Gastrocnemius medialis (tissue), 4 donors: ENCODE results near the gene SGCD. TPM values are rescaled to one million over a fixed set of nuclear protein-coding genes. Genes with fewer than 3 reads are reported as not detected.
A peak's percentile ranks its signal among the peaks of the same experiment; 100 is the strongest.

Experiments
- ATAC-seq, 2 donors: fragments of 150-250 bp; one replicate each; pipeline ENCODE4 v1.9.1; 2016
- DNase-seq, 2 donors: peaks; one replicate each; pipeline ENCODE4 v3.0.0-alpha.2; 2019
- H3K27ac ChIP-seq, 4 donors: fragments of 200-600 bp; sonication (generic); 1 replicate in 1 of 4; 2 replicates in 3 of 4; pipeline ENCODE4 v1.5.1; 2016 to 2018; ENCODE audit warnings: mild to moderate bottlenecking in 2 of 4, moderate library complexity in 1 of 4
- H3K27me3 ChIP-seq, 3 donors: fragments of 200-600 bp; sonication (generic) in 2 of 3; 1 replicate in 1 of 3; 2 replicates in 2 of 3; pipeline versions ENCODE4 v1.5.1 to v1.6.0; 2016 to 2019; ENCODE audit warnings: mild to moderate bottlenecking in 1 of 3, moderate library complexity in 1 of 3
- H3K36me3 ChIP-seq, 2 donors: fragments of 200-600 bp; sonication (generic) in 1 of 2; one replicate each; pipeline ENCODE4 v1.5.1; 2017 to 2018
- H3K4me1 ChIP-seq, 2 donors: fragments of 200-600 bp; sonication (generic) in 1 of 2; one replicate each; pipeline ENCODE4 v1.5.1; 2016 to 2017; ENCODE audit warnings: mild to moderate bottlenecking in 2 of 2
- H3K4me3 ChIP-seq, 4 donors: fragments of 200-600 bp; sonication (generic) in 3 of 4; 1 replicate in 1 of 4; 2 replicates in 3 of 4; pipeline ENCODE4 v1.5.1; 2016 to 2019; ENCODE audit warnings: mild to moderate bottlenecking in 2 of 4
- H3K9me3 ChIP-seq, 3 donors: fragments of 200-600 bp; sonication (generic) in 2 of 3; 1 replicate in 1 of 3; 2 replicates in 2 of 3; pipeline ENCODE4 v1.5.1; 2016 to 2019
- POLR2A ChIP-seq, 2 donors: fragments of 450-650 bp; IDR thresholded peaks; one replicate each; pipeline ENCODE4 v1.6.1; 2017; ENCODE audit warnings: antibody characterized with exemption in 2 of 2, mild to moderate bottlenecking in 2 of 2, moderate library complexity in 2 of 2
- in situ Hi-C, 4 donors: fragments of 200-750 bp; cut with MboI; loops; one replicate each; pipeline versions ENCODE4 v1.15.0 to v1.8.0; 2017; ENCODE audit warnings: low sequenced_read_pairs in 4 of 4
- intact Hi-C: fragments of 100-400 bp; cut with DNase I; formaldehyde crosslinking; loops from one replicate; pipeline ENCODE4 v1.15.1; 2023; ENCODE audit warnings: low total_unique reads
- total RNA-seq, 4 donors: library from RNA; depleted of rRNA; stranded (reverse); fragments of >200 nt; gene quantifications; one replicate each; pipeline versions ENCODE4 v1.1.0 to v1.2.3, GENCODE V29; 2016
- TF ChIP-seq, protein P1 (sequence below), 5 experiments: fragments of 450-650 bp in 3 of 5; fragments of 200-600 bp in 2 of 5; sonication (generic) in 2 of 5; IDR thresholded peaks in 4 of 5; conservative IDR thresholded peaks in 1 of 5; 1 replicate in 4 of 5; 2 replicates in 1 of 5; pipeline ENCODE4 v1.5.1; 2016 to 2019; ENCODE audit warnings: antibody characterized with exemption in 5 of 5, mild to moderate bottlenecking in 3 of 5, moderate library complexity in 3 of 5

Gene SGCD
- total RNA-seq, 4 donors from 2014 or later = 8.2 to 53.5 (median 35.8) TPM

DNA sequence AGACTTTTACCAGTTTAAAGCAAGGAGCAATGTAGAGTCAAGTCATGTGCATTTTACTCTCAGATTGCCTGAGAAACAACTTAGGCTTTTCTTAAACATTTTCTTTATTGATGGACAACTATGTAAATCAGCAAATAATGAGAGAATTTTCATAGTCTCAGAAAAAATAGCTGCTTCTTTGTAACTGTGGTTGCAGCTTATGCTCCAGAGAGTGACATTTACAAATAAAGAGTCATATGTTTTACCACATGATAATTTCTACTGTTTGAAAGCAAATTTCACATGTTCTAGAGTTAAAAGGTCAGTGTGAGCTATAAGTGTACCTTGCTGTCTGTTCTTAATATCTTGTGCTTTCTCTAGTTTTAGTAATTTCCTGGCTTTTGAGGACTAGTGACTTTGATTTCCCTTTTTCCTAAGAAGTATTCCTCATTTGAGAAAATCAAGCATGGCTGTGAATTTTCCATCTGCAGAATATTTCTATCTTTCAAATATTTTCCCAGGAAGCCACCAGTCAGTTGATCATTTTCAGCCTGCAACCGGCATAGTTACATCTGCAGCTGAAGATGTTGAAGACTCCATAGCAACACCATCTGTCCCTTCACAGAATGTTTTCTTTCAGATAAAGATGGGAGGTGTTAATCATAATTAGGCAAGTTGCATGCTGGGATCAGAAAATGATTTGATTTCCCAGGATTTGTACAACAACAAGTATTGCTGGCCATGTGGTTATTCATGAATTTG is 229.9 kb downstream of the SGCD start:
- ATAC-seq (no peak), DNase-seq (no peak)
- intact Hi-C loops (no loop called here), in situ Hi-C loops (no loop called here)
- Histone ChIP-seq H3K4me3 (no peak overlapping the region), H3K36me3 (no peaks in the 10 kb centered on the region), H3K27me3 (no peaks in the 10 kb centered on the region), H3K9me3 (no peaks in the 10 kb centered on the region), H3K27ac (no peak overlapping the region), H3K4me1 (peaks cover 25 to 28% of the 10 kb centered on the region in 2 donors)
- TF ChIP-seq POLR2A (IDR thresholded peaks at IDR 0.05) = no peak
- TF ChIP-seq, protein P1, sequence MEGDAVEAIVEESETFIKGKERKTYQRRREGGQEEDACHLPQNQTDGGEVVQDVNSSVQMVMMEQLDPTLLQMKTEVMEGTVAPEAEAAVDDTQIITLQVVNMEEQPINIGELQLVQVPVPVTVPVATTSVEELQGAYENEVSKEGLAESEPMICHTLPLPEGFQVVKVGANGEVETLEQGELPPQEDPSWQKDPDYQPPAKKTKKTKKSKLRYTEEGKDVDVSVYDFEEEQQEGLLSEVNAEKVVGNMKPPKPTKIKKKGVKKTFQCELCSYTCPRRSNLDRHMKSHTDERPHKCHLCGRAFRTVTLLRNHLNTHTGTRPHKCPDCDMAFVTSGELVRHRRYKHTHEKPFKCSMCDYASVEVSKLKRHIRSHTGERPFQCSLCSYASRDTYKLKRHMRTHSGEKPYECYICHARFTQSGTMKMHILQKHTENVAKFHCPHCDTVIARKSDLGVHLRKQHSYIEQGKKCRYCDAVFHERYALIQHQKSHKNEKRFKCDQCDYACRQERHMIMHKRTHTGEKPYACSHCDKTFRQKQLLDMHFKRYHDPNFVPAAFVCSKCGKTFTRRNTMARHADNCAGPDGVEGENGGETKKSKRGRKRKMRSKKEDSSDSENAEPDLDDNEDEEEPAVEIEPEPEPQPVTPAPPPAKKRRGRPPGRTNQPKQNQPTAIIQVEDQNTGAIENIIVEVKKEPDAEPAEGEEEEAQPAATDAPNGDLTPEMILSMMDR (IDR thresholded peaks at IDR 0.05 in 4 of 5, conservative IDR thresholded peaks at IDR 0.05 in 1 of 5) = no peak

DNA sequence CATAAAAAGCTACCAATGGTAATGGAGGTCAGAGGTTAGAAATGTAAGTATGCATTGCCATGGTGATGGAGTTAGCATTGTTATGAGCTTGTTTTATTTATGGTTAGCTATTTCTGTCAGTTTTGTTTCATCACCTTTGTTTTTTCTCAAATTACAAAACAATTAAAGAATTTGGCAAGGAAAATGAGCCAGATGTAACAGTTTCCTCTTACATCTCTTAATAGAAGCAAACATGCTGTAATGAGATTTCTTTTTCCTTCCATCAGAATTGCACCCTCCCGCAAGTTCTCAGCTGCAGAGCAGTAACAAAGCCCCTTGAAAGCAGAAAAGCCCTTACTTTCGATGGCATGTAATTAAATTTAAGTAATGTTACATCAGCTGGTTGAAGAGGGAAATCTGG is 233.0 kb downstream of the SGCD start:
- Histone ChIP-seq H3K27me3 (no peaks in the 10 kb centered on the region), H3K4me3 (no peak overlapping the region), H3K9me3 (no peaks in the 10 kb centered on the region), H3K36me3 (no peaks in the 10 kb centered on the region), H3K27ac (peak overlapping the region in 1 of 4 donors; percentile 53), H3K4me1 (peaks cover 14 to 22% of the 10 kb centered on the region in 2 donors)
- in situ Hi-C loops (no loop called here), intact Hi-C loops (no loop called here)
- no peak for DNase-seq
- peak in 1 of 2 donors; percentile 62 for ATAC-seq
- TF ChIP-seq, protein P1 (IDR thresholded peaks at IDR 0.05 in 4 of 5, conservative IDR thresholded peaks at IDR 0.05 in 1 of 5) = no peak
- no peak for TF ChIP-seq POLR2A (IDR thresholded peaks at IDR 0.05)

DNA sequence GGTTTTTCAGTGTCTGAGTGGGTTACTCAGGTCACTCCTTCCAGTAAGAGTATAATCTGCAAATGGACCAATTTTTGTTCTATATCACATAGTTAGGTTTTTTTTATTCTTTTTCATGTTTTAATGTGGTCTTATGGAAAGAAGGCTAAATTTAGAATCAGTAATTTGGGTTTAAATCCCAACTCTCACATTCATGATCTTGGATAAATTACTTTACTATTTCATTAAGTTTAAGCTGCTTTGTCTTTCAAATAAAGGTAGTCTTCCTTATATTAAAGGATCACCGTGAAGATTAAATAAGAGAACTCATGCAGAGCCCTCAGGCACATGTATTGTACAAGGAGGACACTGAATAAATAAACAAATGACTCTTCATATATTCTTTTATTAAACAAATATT is 234.7 kb downstream of the SGCD start:
- H3K9me3 ChIP-seq = no peaks in the 10 kb centered on the region
- H3K36me3 ChIP-seq = no peaks in the 10 kb centered on the region
- no peak overlapping the region for H3K4me3 ChIP-seq
- in situ Hi-C loops = no loop called here
- ATAC-seq (no peak), DNase-seq (no peak)
- peaks cover 14 to 16% of the 10 kb centered on the region in 2 donors for H3K4me1 ChIP-seq
- no peak overlapping the region for H3K27ac ChIP-seq
- TF ChIP-seq, protein P1 (IDR thresholded peaks at IDR 0.05 in 4 of 5, conservative IDR thresholded peaks at IDR 0.05 in 1 of 5) = no peak
- no peak for TF ChIP-seq POLR2A (IDR thresholded peaks at IDR 0.05)
- no peaks in the 10 kb centered on the region for H3K27me3 ChIP-seq
- intact Hi-C loops = no loop called here

DNA sequence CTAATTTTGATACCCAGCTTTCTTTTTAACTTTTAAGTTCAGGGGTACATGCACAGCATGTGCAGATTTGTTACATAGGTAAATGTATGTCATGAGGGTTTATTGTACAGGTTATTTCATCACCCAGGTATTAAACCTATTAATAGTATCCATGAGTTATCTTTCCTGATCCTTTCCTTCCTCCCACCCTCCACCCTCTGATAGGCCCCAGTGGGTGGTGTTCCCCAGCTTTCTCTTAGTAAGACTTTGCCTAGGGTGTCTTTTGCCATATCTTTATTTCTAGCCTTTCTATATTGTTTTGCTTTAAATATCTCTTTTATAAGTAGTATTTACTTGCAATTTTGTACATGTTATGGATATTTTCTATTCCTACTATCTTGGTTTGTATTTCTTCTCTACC is 243.7 kb downstream of the SGCD start:
- intact Hi-C loops (no loop called here), in situ Hi-C loops (no loop called here)
- H3K4me1 ChIP-seq = peaks cover 15 to 16% of the 10 kb centered on the region in 2 donors
- no peak overlapping the region for H3K4me3 ChIP-seq
- DNase-seq (no peak), ATAC-seq (no peak)
- H3K27ac ChIP-seq = peak overlapping the region in 1 of 4 donors; percentile 11
- TF ChIP-seq POLR2A (IDR thresholded peaks at IDR 0.05) = no peak
- TF ChIP-seq, protein P1 (IDR thresholded peaks at IDR 0.05 in 4 of 5, conservative IDR thresholded peaks at IDR 0.05 in 1 of 5) = no peak
- H3K9me3 ChIP-seq = no peaks in the 10 kb centered on the region
- H3K36me3 ChIP-seq = no peaks in the 10 kb centered on the region
- no peaks in the 10 kb centered on the region for H3K27me3 ChIP-seq
